ENCODE data around the gene NEU4.
"Not testable (repeated sequence)": the region's sequence is repeated elsewhere in the genome, so short reads cannot be mapped to it uniquely, and the experiment has no call there.

Gene NEU4

DNA sequence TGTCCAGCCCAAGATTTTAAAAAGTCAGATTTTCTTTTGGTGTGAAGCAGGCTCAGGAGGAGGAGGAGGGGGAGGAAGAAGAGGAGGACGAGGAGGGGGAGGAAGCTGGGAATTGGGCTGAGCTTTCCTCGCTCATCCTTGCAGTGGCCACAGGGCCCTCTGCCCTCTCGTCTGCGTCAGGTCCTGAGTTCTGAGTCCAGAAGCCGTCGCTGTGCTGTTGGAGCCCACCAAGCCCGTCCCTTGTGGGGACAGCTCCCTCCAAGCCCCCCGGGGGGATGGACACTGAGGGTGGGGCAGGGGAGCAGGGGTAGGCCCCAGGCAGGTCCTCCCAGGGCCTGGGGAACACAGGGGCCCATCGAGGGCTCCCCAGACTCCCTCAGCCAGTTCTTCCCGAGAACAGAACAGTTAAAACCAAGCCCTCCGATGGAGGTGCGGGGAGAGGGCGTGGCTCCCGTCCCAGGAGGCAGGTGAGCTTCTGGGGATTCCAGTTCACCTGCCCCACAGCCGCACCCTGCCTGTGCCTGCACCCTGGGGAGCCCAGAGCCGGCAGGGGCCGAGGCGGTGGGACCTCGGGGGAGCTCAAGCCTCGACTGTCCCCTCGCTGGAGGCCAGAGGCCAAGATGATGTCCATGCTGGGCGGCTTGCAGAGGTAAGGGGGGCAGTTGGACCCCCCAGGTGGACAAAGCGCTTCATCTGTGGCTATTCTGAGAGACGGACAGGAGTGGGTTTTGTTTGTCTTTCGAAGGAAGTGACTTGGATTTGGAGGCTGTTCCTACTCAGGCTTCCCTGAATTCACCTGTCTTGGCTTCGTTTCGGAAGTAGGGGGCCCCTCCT is 32.4 kb upstream of the NEU4 start, which contains the start of gene GAL3ST2:
TSS of gene GAL3ST2 (plus strand) at position 487 of the 834 bp plus-strand sequence. CDS start at position 621, 134 bp downstream.
- no peak within 1 kb of the TSS for H3K4me3 ChIP-seq (ENCODE audit: low read length)
- DNase-seq (ENCODE audit: low read depth), result no peak
- TF ChIP-seq CTCF (conservative IDR thresholded peaks at IDR 0.05; ENCODE audit: low read depth, low read length), result no peak

- H3K4me3 ChIP-seq (ENCODE audit: low read length), result no peak overlapping the region
- DNase-seq (ENCODE audit: low read depth), result no peak
- TF ChIP-seq CTCF (conservative IDR thresholded peaks at IDR 0.05; ENCODE audit: low read depth, low read length), result no peak
Observed at GRCh38 chr2:241777170-241777685, 31.8 kb upstream of the NEU4 start.

DNA sequence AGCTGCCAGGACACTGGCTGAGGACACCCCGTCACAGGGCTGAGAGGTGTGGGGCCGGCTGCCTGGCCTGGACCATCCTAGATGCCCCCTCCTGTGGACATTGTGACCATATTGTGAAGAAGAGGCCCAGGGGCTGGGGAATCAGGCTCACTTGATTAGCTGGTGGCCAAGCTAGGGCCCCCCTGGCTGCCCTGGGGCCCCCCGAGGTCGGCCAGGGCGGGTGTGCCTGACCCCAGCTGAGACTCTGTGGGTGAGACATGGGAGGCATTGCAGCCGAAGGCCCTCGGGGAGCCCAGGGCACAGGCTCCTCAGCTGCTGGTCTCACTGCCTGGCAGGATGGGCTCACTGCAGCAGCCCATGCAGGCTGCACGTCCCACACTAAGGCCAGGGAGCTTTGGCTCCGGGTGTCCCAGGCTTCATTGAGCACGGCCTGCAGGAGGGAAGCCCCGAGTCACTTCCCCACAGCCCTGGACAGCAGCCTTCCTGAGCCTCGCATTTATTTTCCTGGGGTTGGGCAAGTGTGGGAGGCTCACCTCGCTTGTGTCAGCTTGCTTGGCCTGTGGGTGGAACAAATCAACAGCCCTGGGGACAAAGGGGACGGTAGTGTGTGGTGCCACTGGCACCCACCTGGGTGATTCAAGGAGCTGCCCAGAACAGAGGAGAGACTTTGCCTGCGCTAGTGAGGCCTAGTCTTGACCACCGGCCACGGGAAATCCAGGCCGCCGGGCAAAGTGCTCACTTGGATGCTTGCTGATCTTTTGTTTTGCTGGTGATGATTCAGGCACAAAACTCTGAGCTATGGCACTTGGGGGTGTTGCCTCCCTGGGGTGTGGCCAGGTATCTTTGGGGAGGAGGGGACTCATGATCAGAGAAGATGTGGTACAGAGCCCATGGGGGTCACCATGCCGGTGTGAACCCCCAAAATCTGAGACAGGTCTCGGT is 31.0 kb upstream of the NEU4 start:
- H3K4me3 ChIP-seq (ENCODE audit: low read length), result no peak overlapping the region
- no peak for TF ChIP-seq CTCF (conservative IDR thresholded peaks at IDR 0.05; ENCODE audit: low read depth, low read length)
- no peak for DNase-seq (ENCODE audit: low read depth)

- no peak for TF ChIP-seq CTCF (conservative IDR thresholded peaks at IDR 0.05; ENCODE audit: low read depth, low read length)
- no peak for DNase-seq (ENCODE audit: low read depth)
Observed at GRCh38 chr2:241780939-241781569, 27.9 kb upstream of the NEU4 start.

DNA sequence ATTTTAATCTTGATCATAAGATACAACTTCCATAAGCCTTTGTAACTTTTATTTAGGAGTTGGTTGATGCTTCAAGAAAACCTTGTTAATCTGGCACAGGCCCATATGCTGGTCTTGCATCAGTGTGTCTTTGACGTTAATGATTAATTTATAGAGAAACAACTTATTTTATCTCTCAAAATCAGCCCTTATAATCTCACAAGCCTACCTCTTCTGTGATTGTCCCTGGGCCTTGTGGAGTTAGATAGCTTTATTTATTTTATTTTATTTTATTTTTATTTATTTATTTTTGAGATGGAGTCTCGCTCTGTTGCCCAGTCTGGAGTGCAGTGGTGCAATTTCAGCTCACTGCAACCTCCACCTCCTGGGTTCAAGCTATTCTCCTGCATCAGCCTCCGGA is 26.9 kb upstream of the NEU4 start:
- DNase-seq (ENCODE audit: low read depth); H3K4me3 ChIP-seq (ENCODE audit: low read length): not testable (repeated sequence)

More at GRCh38 chr2:241780939-241781569, 27.9 kb upstream of the NEU4 start:
- no peak overlapping the region for H3K4me3 ChIP-seq (ENCODE audit: low read length)

GRCh38 chr2:241788135-241788534 is 20.9 kb upstream of the NEU4 start:
- no peak for DNase-seq (ENCODE audit: low read depth)
- no peak overlapping the region for H3K4me3 ChIP-seq (ENCODE audit: low read length)
- TF ChIP-seq CTCF (conservative IDR thresholded peaks at IDR 0.05; ENCODE audit: low read depth, low read length), result no peak

DNA sequence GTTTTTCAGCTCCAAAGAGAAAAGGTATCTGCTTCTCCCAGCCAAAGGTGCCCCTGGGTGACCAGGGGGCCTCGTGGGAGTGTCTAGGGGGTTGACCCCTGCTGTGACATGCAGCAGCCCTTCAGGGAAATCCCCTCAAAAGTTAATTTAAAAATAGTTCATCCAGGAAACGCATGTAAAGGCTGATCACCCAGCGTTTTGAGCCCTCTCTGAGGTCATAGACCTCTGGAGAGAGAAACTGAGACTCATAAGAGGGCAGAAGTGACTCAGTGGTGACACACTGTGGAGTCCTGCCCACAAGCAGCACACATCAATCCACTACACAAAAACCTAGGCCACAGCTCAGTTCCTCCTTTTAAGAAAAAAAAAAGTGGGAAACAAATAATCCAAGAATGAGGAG is 20.4 kb upstream of the NEU4 start:
- no peak for TF ChIP-seq CTCF (conservative IDR thresholded peaks at IDR 0.05; ENCODE audit: low read depth, low read length)
- H3K4me3 ChIP-seq (ENCODE audit: low read length), result no peak overlapping the region
- DNase-seq (ENCODE audit: low read depth), result no peak

DNA sequence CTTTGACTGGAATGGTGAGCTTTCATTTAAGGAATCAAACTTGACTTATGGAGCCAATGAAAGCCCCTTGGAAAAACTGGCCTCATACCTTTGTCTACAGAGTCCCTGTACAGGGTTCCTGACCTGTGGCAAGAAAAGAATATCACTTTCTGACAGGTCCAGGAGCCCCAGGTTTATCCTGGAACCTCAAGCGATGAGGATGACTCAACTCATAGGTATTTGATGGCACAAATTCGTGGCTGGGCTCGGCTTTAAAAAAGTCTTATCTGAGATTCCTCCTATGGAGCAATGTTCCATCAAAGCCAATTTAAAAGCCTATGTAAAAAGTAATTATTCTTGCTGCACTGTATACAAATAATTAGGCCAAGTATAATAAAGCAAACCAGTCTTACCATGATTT is 17.6 kb upstream of the NEU4 start:
- H3K4me3 ChIP-seq (ENCODE audit: low read length); DNase-seq (ENCODE audit: low read depth): not testable (repeated sequence)
